Measurements from ENCODE around the gene MCMBP. TPM values are rescaled to one million over a fixed set of nuclear protein-coding genes. Genes with fewer than 3 reads are reported as not detected.
"Not testable (repeated sequence)": the region's sequence is repeated elsewhere in the genome, so short reads cannot be mapped to it uniquely, and the experiment has no call there.

Gene MCMBP
- polyA plus RNA-seq, 1 donor (not counting 4 experiments of a cell fraction or from before 2014, with no cell fraction given) = 74.4 TPM

- Histone ChIP-seq H3K4me3 (ENCODE audit: control insufficient read depth in 2 of 3, extremely low read depth in 1 of 3, insufficient read depth in 2 of 3, low read depth in 1 of 3, low read length in 3 of 3) (peak overlapping the region; percentile 75 to 97 (median 80)), H3K36me3 (ENCODE audit: control insufficient read depth in 2 of 2, extremely low read depth in 1 of 2, insufficient read depth in 2 of 2, low read length in 2 of 2) (peaks cover 0 to 1% of the 10 kb centered on the region in 2 experiments), H3K9me1 (ENCODE audit: control insufficient read depth, extremely low read depth, insufficient read depth, low read length) (no peaks in the 10 kb centered on the region), H3K27me3 (ENCODE audit: control insufficient read depth, extremely low read depth, insufficient read depth, low read length) (no peaks in the 10 kb centered on the region), H3K27ac (ENCODE audit: control insufficient read depth, insufficient read depth, low read length) (peak overlapping the region; percentile 70), H2AFZ (ENCODE audit: control insufficient read depth, low read length) (peak overlapping the region; percentile 6), H4K20me1 (ENCODE audit: control insufficient read depth, extremely low read depth, insufficient read depth, low read length) (peaks cover 7% of the 10 kb centered on the region), H3K79me2 (ENCODE audit: control insufficient read depth, insufficient read depth, low read length) (peaks cover 55% of the 10 kb centered on the region), H3K4me2 (ENCODE audit: control insufficient read depth, extremely low read depth, insufficient read depth, low read depth, low read length) (peak overlapping the region; percentile 91), H3K9me3 (ENCODE audit: control insufficient read depth, low read depth, low read length) (no peaks in the 10 kb centered on the region), H3K4me1 (ENCODE audit: control insufficient read depth, extremely low read depth, insufficient read depth, low read length) (peaks cover 15% of the 10 kb centered on the region), H3K9ac (ENCODE audit: control insufficient read depth, extremely low read depth, insufficient read depth, low read length) (peak overlapping the region; percentile 84)
- FAIRE-seq = peak; percentile 34
- TF ChIP-seq, protein P1, sequence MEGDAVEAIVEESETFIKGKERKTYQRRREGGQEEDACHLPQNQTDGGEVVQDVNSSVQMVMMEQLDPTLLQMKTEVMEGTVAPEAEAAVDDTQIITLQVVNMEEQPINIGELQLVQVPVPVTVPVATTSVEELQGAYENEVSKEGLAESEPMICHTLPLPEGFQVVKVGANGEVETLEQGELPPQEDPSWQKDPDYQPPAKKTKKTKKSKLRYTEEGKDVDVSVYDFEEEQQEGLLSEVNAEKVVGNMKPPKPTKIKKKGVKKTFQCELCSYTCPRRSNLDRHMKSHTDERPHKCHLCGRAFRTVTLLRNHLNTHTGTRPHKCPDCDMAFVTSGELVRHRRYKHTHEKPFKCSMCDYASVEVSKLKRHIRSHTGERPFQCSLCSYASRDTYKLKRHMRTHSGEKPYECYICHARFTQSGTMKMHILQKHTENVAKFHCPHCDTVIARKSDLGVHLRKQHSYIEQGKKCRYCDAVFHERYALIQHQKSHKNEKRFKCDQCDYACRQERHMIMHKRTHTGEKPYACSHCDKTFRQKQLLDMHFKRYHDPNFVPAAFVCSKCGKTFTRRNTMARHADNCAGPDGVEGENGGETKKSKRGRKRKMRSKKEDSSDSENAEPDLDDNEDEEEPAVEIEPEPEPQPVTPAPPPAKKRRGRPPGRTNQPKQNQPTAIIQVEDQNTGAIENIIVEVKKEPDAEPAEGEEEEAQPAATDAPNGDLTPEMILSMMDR (optimal IDR thresholded peaks at IDR 0.05 in 1 of 3, IDR thresholded peaks at IDR 0.05 in 1 of 3, conservative IDR thresholded peaks at IDR 0.05 in 1 of 3; ENCODE audit: extremely low read depth in 1 of 3, insufficient read depth in 2 of 3, low read length in 3 of 3) = no peak
- TF ChIP-seq EZH2 (IDR thresholded peaks at IDR 0.05; ENCODE audit: low read length) = no peak
- dilution Hi-C loops (cut with MboI; ENCODE audit: extremely low pct_ligation_motif_present, low sequenced_read_pairs) = no loop called here
- no peak for DNase-seq (ENCODE audit: low read depth, low spot score)
Measured at GRCh38 chr10:119871881-119872609, 598 bp downstream of the MCMBP start.

DNA sequence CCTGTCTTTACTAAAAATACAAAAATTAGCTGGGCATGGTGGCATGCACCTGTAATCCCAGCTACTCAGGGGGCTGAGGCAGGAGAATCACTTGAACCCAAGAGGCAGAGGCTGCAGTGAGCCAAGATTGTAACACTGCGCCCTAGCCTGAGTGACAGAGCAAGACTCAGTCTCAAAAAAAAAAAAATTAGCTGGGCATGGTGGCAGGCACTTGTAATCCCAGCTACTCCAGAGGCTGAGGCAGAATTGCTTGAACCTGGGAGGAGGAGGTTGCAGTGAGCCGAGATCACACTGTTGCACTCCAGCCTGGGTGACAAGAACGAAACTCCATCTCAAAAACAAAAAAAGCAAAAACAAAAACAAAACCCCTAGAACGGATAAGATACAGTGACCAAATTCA, 3.2 kb downstream of the MCMBP start:
- H3K36me3 ChIP-seq (ENCODE audit: control insufficient read depth in 2 of 2, extremely low read depth in 1 of 2, insufficient read depth in 2 of 2, low read length in 2 of 2); DNase-seq (ENCODE audit: low read depth, low spot score); H3K9me1 ChIP-seq (ENCODE audit: control insufficient read depth, extremely low read depth, insufficient read depth, low read length); H3K4me2 ChIP-seq (ENCODE audit: control insufficient read depth, extremely low read depth, insufficient read depth, low read depth, low read length); H2AFZ ChIP-seq (ENCODE audit: control insufficient read depth, low read length); dilution Hi-C loops (cut with MboI; ENCODE audit: extremely low pct_ligation_motif_present, low sequenced_read_pairs); H3K9me3 ChIP-seq (ENCODE audit: control insufficient read depth, low read depth, low read length); H4K20me1 ChIP-seq (ENCODE audit: control insufficient read depth, extremely low read depth, insufficient read depth, low read length); H3K4me3 ChIP-seq (ENCODE audit: control insufficient read depth in 2 of 3, extremely low read depth in 1 of 3, insufficient read depth in 2 of 3, low read depth in 1 of 3, low read length in 3 of 3); FAIRE-seq; H3K27me3 ChIP-seq (ENCODE audit: control insufficient read depth, extremely low read depth, insufficient read depth, low read length); H3K27ac ChIP-seq (ENCODE audit: control insufficient read depth, insufficient read depth, low read length); H3K9ac ChIP-seq (ENCODE audit: control insufficient read depth, extremely low read depth, insufficient read depth, low read length): not testable (repeated sequence)
- H3K4me1 ChIP-seq (ENCODE audit: control insufficient read depth, extremely low read depth, insufficient read depth, low read length) = peaks cover 15% of the 10 kb centered on the region
- H3K79me2 ChIP-seq (ENCODE audit: control insufficient read depth, insufficient read depth, low read length) = peaks cover 82% of the 10 kb centered on the region
